MG63 (cell line): ENCODE results near the gene CREB5. TPM values are rescaled to one million over a fixed set of nuclear protein-coding genes. Genes with fewer than 3 reads are reported as not detected.
A peak's percentile ranks its signal among the peaks of the same experiment; 100 is the strongest.
"Not testable (repeated sequence)": the region's sequence is repeated elsewhere in the genome, so short reads cannot be mapped to it uniquely, and the experiment has no call there.

Experiments
- DNase-seq: peaks from one replicate; pipeline ENCODE4 v3.0.0-alpha.2; 2020
- H3K27me3 ChIP-seq: fragments of 250-450 bp; sonication (Bioruptor Pico); 2 replicates; pipeline ENCODE4 v1.5.1; 2020; ENCODE audit warnings: mild to moderate bottlenecking, moderate library complexity
- H3K36me3 ChIP-seq: fragments of 250-450 bp; sonication (Bioruptor Pico); 2 replicates; pipeline ENCODE4 v1.5.1; 2020; ENCODE audit warnings: mild to moderate bottlenecking, moderate library complexity
- H3K4me3 ChIP-seq: fragments of 250-450 bp; sonication (Bioruptor Pico); 2 replicates; pipeline ENCODE4 v1.5.1; 2020; ENCODE audit warnings: mild to moderate bottlenecking, moderate library complexity
- H3K9me3 ChIP-seq: fragments of 250-450 bp; sonication (Bioruptor Pico); 2 replicates; pipeline ENCODE4 v1.5.1; 2020; ENCODE audit warnings: mild to moderate bottlenecking, moderate library complexity
- total RNA-seq: library from RNA; depleted of rRNA; stranded (reverse); fragments of >200 nt; shearing (Covaris generic); gene quantifications from 2 replicates; pipeline ENCODE4 v1.2.3, GENCODE V29; 2014; ENCODE audit warnings: low replicate concordance

The CREB5 gene
- total RNA-seq, 1 experiment from 2014 or later, result 19.4 TPM

DNA sequence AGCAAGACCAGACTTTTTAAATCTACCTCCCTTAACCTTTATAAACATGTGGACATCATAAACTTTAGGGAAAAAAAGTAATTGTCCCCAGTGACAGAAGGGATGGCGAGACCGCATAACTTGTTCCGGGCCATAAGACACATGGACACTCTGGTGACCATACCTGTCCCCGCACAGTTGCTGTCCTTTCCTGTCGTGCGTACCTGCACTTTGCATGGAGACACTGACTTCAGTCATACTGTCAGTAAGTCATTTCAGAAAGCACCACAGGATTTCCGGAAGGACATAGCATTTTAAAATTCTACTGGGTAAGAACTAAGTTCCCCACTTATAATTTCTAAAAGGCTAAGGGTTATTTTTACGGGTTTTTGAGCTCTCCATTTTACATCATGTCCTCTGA, 120.9 kb downstream of the CREB5 start:
- Histone ChIP-seq H3K4me3 (no peak overlapping the region), H3K27me3 (no peaks in the 10 kb centered on the region)
- DNase-seq, result no peak

DNA sequence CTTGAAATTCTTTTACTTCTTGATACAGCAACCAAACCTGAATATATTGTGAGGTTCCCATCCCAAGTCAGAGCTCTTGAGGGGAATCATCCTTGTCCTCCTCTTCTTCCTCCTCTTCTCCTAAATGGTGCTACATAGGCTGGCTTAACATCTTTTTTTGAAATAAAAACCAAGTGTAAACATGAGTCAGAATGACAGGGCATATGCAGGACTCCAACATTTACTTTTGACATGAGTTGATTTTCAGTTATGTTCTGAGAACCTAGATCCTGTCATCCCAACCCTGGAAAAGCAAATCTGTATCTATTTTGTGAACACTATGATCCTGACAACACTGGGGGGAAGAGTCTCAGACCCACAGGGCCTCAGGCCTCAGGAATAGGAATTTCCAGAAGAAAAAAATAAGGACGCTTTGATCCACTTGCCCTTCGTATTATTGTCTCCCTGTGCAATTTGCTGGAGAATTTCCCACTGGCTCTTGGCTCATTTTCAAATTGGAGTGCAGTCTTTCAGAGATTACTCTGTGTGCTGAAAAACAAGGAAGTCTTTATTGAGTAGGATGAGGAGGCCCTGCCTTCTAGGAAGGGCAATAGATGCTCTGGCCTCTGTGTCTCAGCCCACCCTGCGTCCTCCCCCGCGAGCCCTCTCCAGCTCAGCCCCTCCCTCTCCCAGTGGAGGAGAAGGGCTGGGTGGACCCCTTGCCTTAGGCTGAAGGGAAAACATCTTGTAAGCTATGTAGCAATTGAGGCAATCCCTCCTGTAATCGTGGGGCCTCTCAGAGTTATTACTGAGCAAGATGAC, 121.6 kb downstream of the CREB5 start:
- peak; percentile 45 for DNase-seq

More for the DNA sequence above, 120.9 kb downstream of the CREB5 start:
- H3K36me3 ChIP-seq, result peaks cover 20% of the 10 kb centered on the region
- no peaks in the 10 kb centered on the region for H3K9me3 ChIP-seq

GRCh38 chr7:28536259-28536658, 123.9 kb downstream of the CREB5 start:
- peaks cover 24% of the 10 kb centered on the region for H3K36me3 ChIP-seq
- H3K4me3 ChIP-seq, result no peak overlapping the region
- DNase-seq, result peak; percentile 40
- no peaks in the 10 kb centered on the region for H3K27me3 ChIP-seq
- H3K9me3 ChIP-seq, result no peaks in the 10 kb centered on the region

More for the DNA sequence above, 121.6 kb downstream of the CREB5 start:
- Histone ChIP-seq H3K27me3 (no peaks in the 10 kb centered on the region), H3K4me3 (no peak overlapping the region), H3K9me3 (no peaks in the 10 kb centered on the region), H3K36me3 (peaks cover 20% of the 10 kb centered on the region)

DNA sequence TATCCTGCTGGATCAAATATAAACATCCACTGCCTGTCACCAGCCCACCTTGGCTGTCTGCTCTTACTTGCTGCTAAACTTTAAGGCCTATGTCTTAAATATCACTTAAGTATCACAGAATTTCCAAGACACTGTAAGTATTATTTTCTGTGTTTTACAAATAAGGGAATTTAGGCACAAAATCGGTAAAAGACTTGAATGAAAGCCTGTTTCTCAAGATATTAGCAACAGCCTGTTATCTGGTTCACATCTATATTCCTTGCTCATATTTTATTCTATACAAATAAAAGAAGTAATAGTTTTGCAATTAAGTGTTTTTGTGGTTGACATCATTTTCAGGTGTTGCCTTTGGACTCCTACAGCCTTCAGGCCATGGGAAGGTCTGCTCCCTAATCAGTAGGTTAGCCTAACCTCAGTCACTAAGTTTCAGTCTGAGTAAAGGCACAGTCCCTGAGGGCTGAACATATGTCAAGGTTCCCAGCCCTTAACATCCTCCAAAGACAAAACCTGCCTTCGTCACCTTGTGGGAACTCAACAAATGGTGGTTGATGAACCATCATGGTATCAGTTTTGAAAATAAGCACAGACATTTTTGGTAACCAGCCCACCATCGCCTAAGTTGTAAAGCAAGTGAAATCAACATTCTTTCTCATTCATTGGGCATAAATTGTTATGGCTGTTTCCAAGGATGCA, 127.1 kb downstream of the CREB5 start:
- Histone ChIP-seq H3K36me3 (peaks cover 10% of the 10 kb centered on the region; the same call in 1 of the 2 replicates), H3K4me3 (no peak overlapping the region), H3K9me3 (no peaks in the 10 kb centered on the region), H3K27me3 (no peaks in the 10 kb centered on the region)
- DNase-seq, result no peak

GRCh38 chr7:28542410-28542809, 130.1 kb downstream of the CREB5 start:
- DNase-seq, result no peak
- Histone ChIP-seq H3K4me3 (no peak overlapping the region), H3K36me3 (peaks cover 15% of the 10 kb centered on the region), H3K9me3 (peaks cover 11% of the 10 kb centered on the region), H3K27me3 (no peaks in the 10 kb centered on the region)

- Histone ChIP-seq H3K27me3 (no peaks in the 10 kb centered on the region), H3K36me3 (peaks cover 16% of the 10 kb centered on the region)
- DNase-seq, result no peak
Observed at GRCh38 chr7:28544453-28545117, 132.3 kb downstream of the CREB5 start.

GRCh38 chr7:28546067-28546466, 133.7 kb downstream of the CREB5 start:
- no peaks in the 10 kb centered on the region for H3K27me3 ChIP-seq
- peaks cover 12% of the 10 kb centered on the region for H3K9me3 ChIP-seq
- peaks cover 14% of the 10 kb centered on the region for H3K36me3 ChIP-seq
- no peak overlapping the region for H3K4me3 ChIP-seq
- DNase-seq, result no peak

More at GRCh38 chr7:28544453-28545117, 132.3 kb downstream of the CREB5 start:
- Histone ChIP-seq H3K4me3 (no peak overlapping the region), H3K9me3 (peaks cover 12% of the 10 kb centered on the region)

- Histone ChIP-seq H3K9me3 (peaks cover 12% of the 10 kb centered on the region), H3K36me3 (peaks cover 14% of the 10 kb centered on the region), H3K27me3 (no peaks in the 10 kb centered on the region), H3K4me3 (no peak overlapping the region)
- DNase-seq, result no peak
Observed at GRCh38 chr7:28547115-28547514, 134.8 kb downstream of the CREB5 start.

DNA sequence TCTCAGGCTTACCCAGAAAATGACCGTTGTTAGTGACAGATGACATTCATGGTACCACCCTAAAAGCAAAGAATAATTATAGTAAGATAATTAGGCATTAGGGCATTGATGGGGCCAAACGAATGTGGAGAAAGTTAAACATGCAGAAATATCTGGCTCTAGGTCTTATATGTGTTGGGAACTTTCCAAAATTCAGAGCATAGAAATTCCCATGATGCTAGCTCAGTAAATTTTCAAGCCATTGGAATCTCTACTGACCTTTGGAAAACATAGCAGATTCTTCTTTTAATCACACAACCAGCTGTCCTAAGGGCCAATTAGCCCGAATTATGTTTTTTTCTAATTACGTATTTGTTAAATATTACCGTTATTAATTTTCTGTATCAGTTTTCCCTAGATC, 136.1 kb downstream of the CREB5 start:
- no peak for DNase-seq
- no peaks in the 10 kb centered on the region for H3K27me3 ChIP-seq
- H3K36me3 ChIP-seq, result peaks cover 14% of the 10 kb centered on the region
- H3K9me3 ChIP-seq, result peaks cover 12% of the 10 kb centered on the region
- H3K4me3 ChIP-seq, result no peak overlapping the region

DNA sequence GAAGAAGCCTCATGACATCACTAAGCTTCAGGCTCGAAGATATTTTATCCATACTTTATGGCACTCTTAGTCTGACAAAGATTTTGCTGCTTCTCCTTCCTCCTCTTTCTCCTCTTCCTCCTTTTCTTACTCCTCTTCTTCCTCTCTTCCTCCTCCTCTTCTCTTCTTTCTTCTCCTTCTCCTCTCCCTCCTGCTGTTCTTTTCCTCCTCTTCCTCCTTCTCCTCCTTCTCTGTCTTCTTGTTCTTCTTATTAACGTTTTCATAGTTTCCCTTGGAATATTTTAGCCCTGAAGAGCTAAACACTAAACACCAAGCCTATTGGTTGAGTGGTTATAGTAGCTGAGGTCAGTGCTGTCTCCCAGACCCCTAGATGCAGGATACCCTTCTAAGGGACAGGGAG, 137.7 kb downstream of the CREB5 start:
- Histone ChIP-seq H3K9me3 (peaks cover 12% of the 10 kb centered on the region), H3K36me3 (peaks cover 16% of the 10 kb centered on the region), H3K4me3 (no peak overlapping the region), H3K27me3 (no peaks in the 10 kb centered on the region)
- no peak for DNase-seq

DNA sequence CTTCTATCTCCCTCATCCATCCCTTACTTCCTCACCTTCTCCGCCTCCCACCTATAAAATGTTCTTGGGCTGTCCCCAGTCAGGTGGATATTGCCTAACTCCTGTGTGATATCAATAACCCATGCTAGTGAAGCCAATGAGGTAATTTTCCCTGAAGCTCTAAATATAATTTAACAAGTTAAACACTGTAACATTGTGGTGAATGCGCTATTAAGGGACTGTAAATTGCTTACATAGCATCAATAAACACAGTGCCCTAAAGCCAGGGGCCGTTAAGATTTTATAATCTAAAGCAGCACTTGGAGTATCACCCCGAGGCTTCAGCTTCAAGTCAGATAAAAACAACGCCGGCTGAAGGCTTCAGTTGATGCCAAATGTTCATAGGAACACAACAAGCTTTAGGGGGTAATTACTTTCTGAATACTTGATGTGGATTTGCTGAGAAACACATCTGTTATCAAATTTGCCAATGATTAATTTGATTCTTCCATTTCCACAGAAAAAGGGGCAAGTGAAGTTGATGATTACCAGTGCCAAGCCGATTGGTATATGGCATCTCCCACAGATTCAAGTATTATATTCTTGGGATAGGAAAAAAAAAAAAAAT, 138.4 kb downstream of the CREB5 start:
- H3K9me3 ChIP-seq, result peaks cover 12% of the 10 kb centered on the region
- H3K4me3 ChIP-seq, result no peak overlapping the region
- H3K36me3 ChIP-seq, result peaks cover 16% of the 10 kb centered on the region
- DNase-seq, result no peak
- no peaks in the 10 kb centered on the region for H3K27me3 ChIP-seq

- Histone ChIP-seq H3K4me3 (no peak overlapping the region), H3K9me3 (peaks cover 12% of the 10 kb centered on the region), H3K36me3 (peaks cover 12% of the 10 kb centered on the region), H3K27me3 (no peaks in the 10 kb centered on the region)
- no peak for DNase-seq
Observed at GRCh38 chr7:28551331-28551730, 139.0 kb downstream of the CREB5 start.

DNA sequence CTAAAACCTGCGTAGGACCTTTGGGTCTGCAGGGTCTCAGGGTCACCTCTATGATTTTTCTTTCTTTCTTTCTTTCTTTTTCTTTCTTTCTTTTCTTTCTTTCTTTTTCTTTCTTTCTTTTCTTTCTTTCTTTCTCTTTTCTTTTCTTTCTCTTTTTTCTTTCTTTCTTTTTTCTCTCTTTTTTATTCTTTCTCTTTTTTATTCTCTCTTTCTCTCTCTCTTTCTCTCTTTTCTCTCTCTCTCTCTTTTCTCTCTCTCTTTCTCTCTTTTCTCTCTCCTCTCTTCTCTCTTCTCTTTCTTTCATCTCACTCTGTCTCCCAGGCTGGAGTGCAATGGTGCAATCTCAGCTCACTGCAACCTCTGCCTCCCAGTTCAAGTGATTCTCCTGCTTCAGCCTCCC, 139.4 kb downstream of the CREB5 start:
- not testable (repeated sequence) for H3K9me3 ChIP-seq, H3K4me3 ChIP-seq, H3K27me3 ChIP-seq, DNase-seq
- peaks cover 11% of the 10 kb centered on the region for H3K36me3 ChIP-seq

- Histone ChIP-seq H3K36me3 (peaks cover 2% of the 10 kb centered on the region), H3K27me3 (no peaks in the 10 kb centered on the region), H3K4me3 (no peak overlapping the region), H3K9me3 (no peaks in the 10 kb centered on the region)
- no peak for DNase-seq
Observed at GRCh38 chr7:28554802-28555471, 142.6 kb downstream of the CREB5 start.

DNA sequence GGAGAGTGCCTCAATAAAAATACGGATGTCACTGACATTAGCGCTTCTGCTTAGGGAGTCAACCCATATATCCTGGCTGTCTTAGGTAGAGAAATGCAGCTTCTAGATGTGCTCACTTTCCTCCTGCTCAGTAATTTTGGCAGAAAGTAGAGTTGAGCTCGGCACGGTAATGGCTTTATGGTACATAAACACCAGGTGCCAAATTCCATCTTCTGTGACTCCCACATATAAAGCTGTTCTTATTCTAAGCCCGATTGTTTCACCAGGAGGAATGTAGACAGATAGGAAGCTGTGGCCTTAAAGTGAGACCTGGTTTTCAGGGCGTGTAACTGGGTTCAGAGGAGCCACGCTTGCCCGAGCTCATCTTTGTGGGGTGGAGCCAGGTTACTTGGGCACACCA, 143.7 kb downstream of the CREB5 start:
- no peaks in the 10 kb centered on the region for H3K27me3 ChIP-seq
- H3K9me3 ChIP-seq, result no peaks in the 10 kb centered on the region
- no peak overlapping the region for H3K4me3 ChIP-seq
- H3K36me3 ChIP-seq, result peaks cover 2% of the 10 kb centered on the region
- no peak for DNase-seq

GRCh38 chr7:28556671-28557070, 144.4 kb downstream of the CREB5 start:
- no peak overlapping the region for H3K4me3 ChIP-seq
- H3K27me3 ChIP-seq, result no peaks in the 10 kb centered on the region
- H3K36me3 ChIP-seq, result peaks cover 2% of the 10 kb centered on the region
- DNase-seq, result no peak
- no peaks in the 10 kb centered on the region for H3K9me3 ChIP-seq
